ENCODE measurements around the gene C1QTNF2. TPM values are rescaled to one million over a fixed set of nuclear protein-coding genes. Genes with fewer than 3 reads are reported as not detected.

Gene C1QTNF2
- total RNA-seq, 1 experiment from 2014 or later: 0.16 TPM

DNA sequence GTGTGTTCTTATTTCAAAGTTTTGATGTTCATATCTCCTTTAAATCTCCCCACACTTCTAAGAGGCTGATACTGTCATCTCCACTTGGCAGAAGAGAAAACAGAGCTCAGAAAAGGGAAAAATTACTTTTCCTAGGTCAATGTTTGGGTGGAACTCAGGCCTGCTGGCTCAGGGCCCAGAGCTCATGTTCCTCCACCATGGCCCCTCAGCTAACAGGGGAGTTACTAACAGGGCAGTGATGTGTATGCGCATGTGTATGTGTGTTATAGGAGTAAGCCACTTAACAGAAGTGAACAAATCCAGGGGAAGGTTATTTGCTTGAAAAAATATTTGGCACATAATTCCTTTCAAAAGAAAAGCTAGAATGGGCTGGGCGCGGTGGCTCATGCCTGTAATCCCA lies 2.5 kb downstream of the C1QTNF2 start:
- no peaks in the 10 kb centered on the region for H3K9me3 ChIP-seq
- no peak for DNase-seq
- intact Hi-C loops (cut with micrococcal nuclease; ENCODE audit: unreplicated experiment): no loop called here
- ChIA-PET CTCF (no interaction called here), POLR2A (no interaction called here)
- no peaks in the 10 kb centered on the region for H3K36me3 ChIP-seq (ENCODE audit: control insufficient read depth, insufficient read depth, low read length)
- H3K4me3 ChIP-seq (ENCODE audit: low read depth, low read length): no peak overlapping the region
- H3K27me3 ChIP-seq (replicated peaks; ENCODE audit: control insufficient read depth, insufficient read depth, low read length): no peaks in the 10 kb centered on the region
- no TSS peak for BruUV-seq (replicated peaks)
- Mint-ChIP-seq H3K27ac (ENCODE audit: unreplicated experiment) (no peak overlapping the region), H3K9me3 (ENCODE audit: unreplicated experiment) (no peaks in the 10 kb centered on the region), H3K4me3 (ENCODE audit: unreplicated experiment) (no peak overlapping the region), H3K27me3 (ENCODE audit: insufficient read depth, unreplicated experiment) (peaks cover 15% of the 10 kb centered on the region), H3K4me1 (ENCODE audit: low read depth, unreplicated experiment) (peaks cover 6% of the 10 kb centered on the region), H3K36me3 (ENCODE audit: insufficient read depth, unreplicated experiment) (no peaks in the 10 kb centered on the region)
- no peaks in the 10 kb centered on the region for H3K4me1 ChIP-seq
- TF ChIP-seq, protein P1, sequence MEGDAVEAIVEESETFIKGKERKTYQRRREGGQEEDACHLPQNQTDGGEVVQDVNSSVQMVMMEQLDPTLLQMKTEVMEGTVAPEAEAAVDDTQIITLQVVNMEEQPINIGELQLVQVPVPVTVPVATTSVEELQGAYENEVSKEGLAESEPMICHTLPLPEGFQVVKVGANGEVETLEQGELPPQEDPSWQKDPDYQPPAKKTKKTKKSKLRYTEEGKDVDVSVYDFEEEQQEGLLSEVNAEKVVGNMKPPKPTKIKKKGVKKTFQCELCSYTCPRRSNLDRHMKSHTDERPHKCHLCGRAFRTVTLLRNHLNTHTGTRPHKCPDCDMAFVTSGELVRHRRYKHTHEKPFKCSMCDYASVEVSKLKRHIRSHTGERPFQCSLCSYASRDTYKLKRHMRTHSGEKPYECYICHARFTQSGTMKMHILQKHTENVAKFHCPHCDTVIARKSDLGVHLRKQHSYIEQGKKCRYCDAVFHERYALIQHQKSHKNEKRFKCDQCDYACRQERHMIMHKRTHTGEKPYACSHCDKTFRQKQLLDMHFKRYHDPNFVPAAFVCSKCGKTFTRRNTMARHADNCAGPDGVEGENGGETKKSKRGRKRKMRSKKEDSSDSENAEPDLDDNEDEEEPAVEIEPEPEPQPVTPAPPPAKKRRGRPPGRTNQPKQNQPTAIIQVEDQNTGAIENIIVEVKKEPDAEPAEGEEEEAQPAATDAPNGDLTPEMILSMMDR (IDR thresholded peaks at IDR 0.05; ENCODE audit: insufficient read depth in 1 of 2, low read depth in 1 of 2, low read length in 1 of 2, severe bottlenecking in 1 of 2, unreplicated experiment in 1 of 2): no peak

DNA sequence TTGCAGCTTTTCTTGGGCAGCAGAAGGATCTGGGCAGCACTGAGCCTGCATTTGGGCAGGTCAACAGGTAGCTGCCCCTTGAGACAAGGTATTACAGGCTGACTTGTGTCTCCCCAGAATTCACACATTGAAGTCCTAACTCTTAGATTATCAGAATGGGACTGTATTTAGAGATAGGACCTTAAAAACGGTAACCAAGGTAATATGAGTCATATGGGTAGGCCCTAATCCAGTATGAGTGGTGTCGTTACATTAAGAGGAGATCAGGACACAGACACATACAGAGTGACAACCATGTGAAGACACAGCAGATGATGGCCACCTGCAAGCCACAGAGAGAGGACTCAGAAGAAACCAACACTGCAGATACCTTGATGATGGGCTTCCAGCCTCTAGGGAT lies 3.2 kb downstream of the C1QTNF2 start:
- no TSS peak for BruUV-seq (replicated peaks)
- POLR2A ChIA-PET: interaction anchor here (0.5 to 0.6 kb wide), 2 partner anchors 13 to 359 kb away, joined by 3 to 4 read pairs; partner anchors contain the start of gene TTC1
- Mint-ChIP-seq H3K9me3 (ENCODE audit: unreplicated experiment) (no peaks in the 10 kb centered on the region), H3K4me3 (ENCODE audit: unreplicated experiment) (no peak overlapping the region), H3K36me3 (ENCODE audit: insufficient read depth, unreplicated experiment) (no peaks in the 10 kb centered on the region), H3K27me3 (ENCODE audit: insufficient read depth, unreplicated experiment) (peaks cover 15% of the 10 kb centered on the region), H3K4me1 (ENCODE audit: low read depth, unreplicated experiment) (peaks cover 6% of the 10 kb centered on the region), H3K27ac (ENCODE audit: unreplicated experiment) (no peak overlapping the region)
- Histone ChIP-seq H3K4me3 (ENCODE audit: low read depth, low read length) (no peak overlapping the region), H3K27me3 (replicated peaks; ENCODE audit: control insufficient read depth, insufficient read depth, low read length) (no peaks in the 10 kb centered on the region), H3K4me1 (no peaks in the 10 kb centered on the region), H3K9me3 (no peaks in the 10 kb centered on the region), H3K36me3 (ENCODE audit: control insufficient read depth, insufficient read depth, low read length) (no peaks in the 10 kb centered on the region)
- intact Hi-C loops (cut with micrococcal nuclease; ENCODE audit: unreplicated experiment): no loop called here
- CTCF ChIA-PET: no interaction called here
- DNase-seq: no peak
- TF ChIP-seq, protein P1 (IDR thresholded peaks at IDR 0.05; ENCODE audit: insufficient read depth in 1 of 2, low read depth in 1 of 2, low read length in 1 of 2, severe bottlenecking in 1 of 2, unreplicated experiment in 1 of 2): no peak

DNA sequence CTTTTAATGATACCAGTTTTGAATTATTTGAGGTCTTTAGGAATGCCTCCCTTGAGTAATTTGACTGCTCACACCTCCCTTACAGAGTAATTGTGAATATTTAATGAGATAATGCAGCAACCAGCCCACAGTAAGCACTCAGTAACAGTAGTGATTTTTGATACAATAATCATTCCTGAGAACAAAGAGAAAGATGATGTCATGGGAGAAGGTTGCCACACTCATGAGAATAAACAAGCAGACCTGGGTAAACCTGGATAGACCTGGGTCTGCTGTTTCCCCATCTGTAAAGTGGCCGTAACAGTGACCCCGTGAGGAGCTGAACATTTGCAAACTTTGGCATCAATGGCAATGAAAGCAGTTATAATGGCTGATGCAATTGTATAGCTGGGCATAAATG lies 4.2 kb downstream of the C1QTNF2 start:
- H3K4me3 Mint-ChIP-seq (ENCODE audit: unreplicated experiment): no peak overlapping the region
- intact Hi-C loops (cut with micrococcal nuclease; ENCODE audit: unreplicated experiment): no loop called here
- TF ChIP-seq, protein P1 (IDR thresholded peaks at IDR 0.05; ENCODE audit: insufficient read depth in 1 of 2, low read depth in 1 of 2, low read length in 1 of 2, severe bottlenecking in 1 of 2, unreplicated experiment in 1 of 2): no peak

More for the DNA sequence above, 4.2 kb downstream of the C1QTNF2 start:
- Mint-ChIP-seq H3K27ac (ENCODE audit: unreplicated experiment) (no peak overlapping the region), H3K9me3 (ENCODE audit: unreplicated experiment) (no peaks in the 10 kb centered on the region), H3K4me1 (ENCODE audit: low read depth, unreplicated experiment) (peaks cover 6% of the 10 kb centered on the region), H3K27me3 (ENCODE audit: insufficient read depth, unreplicated experiment) (peaks cover 15% of the 10 kb centered on the region), H3K36me3 (ENCODE audit: insufficient read depth, unreplicated experiment) (no peaks in the 10 kb centered on the region)
- H3K9me3 ChIP-seq: no peaks in the 10 kb centered on the region
- DNase-seq: no peak
- H3K27me3 ChIP-seq (replicated peaks; ENCODE audit: control insufficient read depth, insufficient read depth, low read length): no peaks in the 10 kb centered on the region
- no peaks in the 10 kb centered on the region for H3K4me1 ChIP-seq
- ChIA-PET POLR2A (no interaction called here), CTCF (no interaction called here)
- no peaks in the 10 kb centered on the region for H3K36me3 ChIP-seq (ENCODE audit: control insufficient read depth, insufficient read depth, low read length)
- H3K4me3 ChIP-seq (ENCODE audit: low read depth, low read length): no peak overlapping the region
- BruUV-seq (replicated peaks): no TSS peak
